ENCODE results near the gene BRWD1. TPM values are rescaled to one million over a fixed set of nuclear protein-coding genes. Genes with fewer than 3 reads are reported as not detected.
A peak's percentile ranks its signal among the peaks of the same experiment; 100 is the strongest.

Gene BRWD1
- total and polyA plus RNA-seq, 9 donors, result 21.9 to 49.0 (median 29.6) TPM

GRCh38 chr21:39188521-39189139, 124.8 kb downstream of the BRWD1 start:
- Histone ChIP-seq H3K27ac (ENCODE audit: low read length) (no peak overlapping the region), H3K36me3 (ENCODE audit: control insufficient read depth, insufficient read depth, low read length) (no peaks in the 10 kb centered on the region), H3K4me1 (ENCODE audit: control insufficient read depth, insufficient read depth, low read length) (no peaks in the 10 kb centered on the region), H3K4me3 (ENCODE audit: low read length) (no peak overlapping the region), H3K9me3 (replicated peaks; ENCODE audit: control insufficient read depth, low read depth, low read length) (no peaks in the 10 kb centered on the region), H3K27me3 (ENCODE audit: control insufficient read depth, insufficient read depth, low read length) (no peaks in the 10 kb centered on the region)
- WGBS (ENCODE audit: insufficient coverage), result 80% methylated on average over 1 of the region's 2 CpGs
- no peak for DNase-seq

DNA sequence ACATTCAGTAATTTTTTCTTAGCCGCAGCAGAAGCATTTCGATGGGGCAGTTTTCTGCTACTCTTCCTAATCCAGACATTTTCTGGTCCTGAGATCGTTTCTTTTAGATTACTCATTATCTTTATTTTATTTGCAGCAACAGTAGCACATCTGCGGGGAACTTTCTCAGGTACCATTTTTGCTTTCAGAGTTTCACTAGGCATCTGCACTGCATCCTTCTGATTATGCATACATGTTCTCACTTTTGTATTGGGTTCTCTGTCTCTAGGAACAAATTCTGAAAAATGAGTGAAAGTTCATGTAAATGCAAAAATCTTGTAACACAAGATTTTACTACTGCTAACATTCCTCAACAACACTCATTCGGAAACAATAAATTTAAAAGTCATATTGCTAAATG, 126.3 kb downstream of the BRWD1 start:
- 80% methylated on average over 3 of the region's 5 CpGs for WGBS (ENCODE audit: insufficient coverage)
- Histone ChIP-seq H3K36me3 (ENCODE audit: control insufficient read depth, insufficient read depth, low read length) (no peaks in the 10 kb centered on the region), H3K4me3 (ENCODE audit: low read length) (no peak overlapping the region), H3K27me3 (ENCODE audit: control insufficient read depth, insufficient read depth, low read length) (no peaks in the 10 kb centered on the region), H3K27ac (ENCODE audit: low read length) (no peak overlapping the region), H3K4me1 (ENCODE audit: control insufficient read depth, insufficient read depth, low read length) (peaks cover 3% of the 10 kb centered on the region), H3K9me3 (replicated peaks; ENCODE audit: control insufficient read depth, low read depth, low read length) (no peaks in the 10 kb centered on the region)
- DNase-seq, result no peak

DNA sequence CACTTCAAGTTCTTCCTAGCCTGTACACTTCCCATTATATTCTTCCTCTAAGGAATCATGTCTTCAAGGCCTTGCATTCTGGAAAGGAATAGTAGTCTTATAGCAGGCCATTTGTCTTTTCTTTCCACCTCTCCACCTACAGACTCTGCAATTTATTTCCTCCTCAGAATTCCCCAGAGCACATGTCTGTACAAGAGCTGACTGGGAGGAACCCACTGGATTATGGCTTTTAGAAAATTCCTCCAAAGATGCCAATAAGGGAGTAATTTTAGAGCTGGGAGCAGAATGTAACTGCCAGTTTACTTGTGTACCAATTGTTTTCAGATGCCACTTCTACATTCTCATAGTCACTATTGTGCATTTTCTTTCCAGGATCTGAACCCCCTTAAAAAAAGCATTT, 126.8 kb downstream of the BRWD1 start:
- no peaks in the 10 kb centered on the region for H3K27me3 ChIP-seq (ENCODE audit: control insufficient read depth, insufficient read depth, low read length)
- peaks cover 5% of the 10 kb centered on the region for H3K4me1 ChIP-seq (ENCODE audit: control insufficient read depth, insufficient read depth, low read length)
- no peak overlapping the region for H3K4me3 ChIP-seq (ENCODE audit: low read length)
- H3K27ac ChIP-seq (ENCODE audit: low read length), result no peak overlapping the region
- H3K36me3 ChIP-seq (ENCODE audit: control insufficient read depth, insufficient read depth, low read length), result no peaks in the 10 kb centered on the region
- H3K9me3 ChIP-seq (replicated peaks; ENCODE audit: control insufficient read depth, low read depth, low read length), result no peaks in the 10 kb centered on the region
- DNase-seq, result no peak

- H3K27ac ChIP-seq (ENCODE audit: low read length), result no peak overlapping the region
- H3K4me3 ChIP-seq (ENCODE audit: low read length), result no peak overlapping the region
- H3K27me3 ChIP-seq (ENCODE audit: control insufficient read depth, insufficient read depth, low read length), result no peaks in the 10 kb centered on the region
- no peak for DNase-seq
- peaks cover 5% of the 10 kb centered on the region for H3K4me1 ChIP-seq (ENCODE audit: control insufficient read depth, insufficient read depth, low read length)
- no peaks in the 10 kb centered on the region for H3K9me3 ChIP-seq (replicated peaks; ENCODE audit: control insufficient read depth, low read depth, low read length)
- peaks cover 2% of the 10 kb centered on the region for H3K36me3 ChIP-seq (ENCODE audit: control insufficient read depth, insufficient read depth, low read length)
- WGBS (ENCODE audit: insufficient coverage), result no CpG with 5 or more reads among the region's 2 CpGs
These were observed 128.3 kb downstream of the BRWD1 start for GRCh38 chr21:39185157-39185556.

- H3K4me3 ChIP-seq (ENCODE audit: low read length), result peak overlapping the region; percentile 94
- peak overlapping the region; percentile 98 for H3K27ac ChIP-seq (ENCODE audit: low read length)
- DNase-seq, result peak; percentile 21
- H3K36me3 ChIP-seq (ENCODE audit: control insufficient read depth, insufficient read depth, low read length), result peaks cover 2% of the 10 kb centered on the region
- no peaks in the 10 kb centered on the region for H3K9me3 ChIP-seq (replicated peaks; ENCODE audit: control insufficient read depth, low read depth, low read length)
- peaks cover 5% of the 10 kb centered on the region for H3K4me1 ChIP-seq (ENCODE audit: control insufficient read depth, insufficient read depth, low read length)
- 1% methylated on average over 17 of the region's 22 CpGs for WGBS (ENCODE audit: insufficient coverage)
- H3K27me3 ChIP-seq (ENCODE audit: control insufficient read depth, insufficient read depth, low read length), result no peaks in the 10 kb centered on the region
These were observed 129.1 kb downstream of the BRWD1 start for GRCh38 chr21:39184050-39184980.

DNA sequence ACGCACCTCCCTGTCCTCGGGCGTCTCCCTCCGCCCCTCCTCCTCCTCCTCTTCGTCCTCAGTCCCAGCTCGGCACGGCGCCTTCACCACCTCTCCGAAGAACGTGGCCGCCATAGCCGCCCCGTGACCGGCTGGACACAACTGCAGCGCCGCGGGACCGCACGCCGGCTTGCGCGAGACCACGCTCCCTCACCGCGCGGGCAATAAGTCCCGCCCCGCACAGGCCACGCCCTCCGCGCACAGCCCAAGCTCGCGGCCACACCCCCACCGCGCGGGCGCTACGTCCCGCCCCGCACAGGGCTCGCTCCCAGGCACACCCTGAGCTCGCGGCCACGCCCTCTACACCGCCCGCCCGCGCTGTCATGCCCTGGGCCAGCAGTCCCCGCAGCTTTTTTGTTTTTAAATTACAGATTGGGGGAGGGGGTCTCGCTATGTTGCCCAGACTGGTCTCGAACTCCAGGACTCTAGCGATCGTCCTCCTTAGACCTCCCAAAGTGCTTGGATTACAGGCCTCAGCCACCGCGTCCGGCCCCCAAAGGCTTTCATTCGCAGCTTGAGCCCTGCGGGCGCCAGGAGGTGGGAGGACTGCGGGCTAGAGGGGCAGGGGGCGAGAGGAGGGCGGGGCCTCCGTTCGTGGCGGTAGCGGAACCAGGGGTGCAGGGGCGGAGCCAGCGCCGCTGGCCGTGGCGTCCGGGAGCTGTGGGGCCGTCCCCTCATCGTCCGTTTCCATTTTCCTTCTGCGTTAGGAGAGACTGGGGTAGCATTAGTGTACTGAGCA, 130.0 kb downstream of the BRWD1 start, which contains the start of gene PSMG1:
TSS of gene PSMG1 (minus strand) at position 180 of the 778 bp plus-strand sequence. CDS start at position 114, 66 bp downstream.
- peaks cover 6% of the 10 kb centered on the region for H3K36me3 ChIP-seq (ENCODE audit: control insufficient read depth, insufficient read depth, low read length)
- peak within 1 kb of the TSS; percentile 94 for H3K4me3 ChIP-seq (ENCODE audit: low read length)
- WGBS (ENCODE audit: insufficient coverage), result under 1% methylated on average over 68 of the region's 76 CpGs
- H3K27me3 ChIP-seq (ENCODE audit: control insufficient read depth, insufficient read depth, low read length), result no peaks in the 10 kb centered on the region
- no peaks in the 10 kb centered on the region for H3K9me3 ChIP-seq (replicated peaks; ENCODE audit: control insufficient read depth, low read depth, low read length)
- peak; percentile 97 for DNase-seq
- peaks cover 5% of the 10 kb centered on the region for H3K4me1 ChIP-seq (ENCODE audit: control insufficient read depth, insufficient read depth, low read length)
- peak within 1 kb of the TSS; percentile 98 for H3K27ac ChIP-seq (ENCODE audit: low read length)

DNA sequence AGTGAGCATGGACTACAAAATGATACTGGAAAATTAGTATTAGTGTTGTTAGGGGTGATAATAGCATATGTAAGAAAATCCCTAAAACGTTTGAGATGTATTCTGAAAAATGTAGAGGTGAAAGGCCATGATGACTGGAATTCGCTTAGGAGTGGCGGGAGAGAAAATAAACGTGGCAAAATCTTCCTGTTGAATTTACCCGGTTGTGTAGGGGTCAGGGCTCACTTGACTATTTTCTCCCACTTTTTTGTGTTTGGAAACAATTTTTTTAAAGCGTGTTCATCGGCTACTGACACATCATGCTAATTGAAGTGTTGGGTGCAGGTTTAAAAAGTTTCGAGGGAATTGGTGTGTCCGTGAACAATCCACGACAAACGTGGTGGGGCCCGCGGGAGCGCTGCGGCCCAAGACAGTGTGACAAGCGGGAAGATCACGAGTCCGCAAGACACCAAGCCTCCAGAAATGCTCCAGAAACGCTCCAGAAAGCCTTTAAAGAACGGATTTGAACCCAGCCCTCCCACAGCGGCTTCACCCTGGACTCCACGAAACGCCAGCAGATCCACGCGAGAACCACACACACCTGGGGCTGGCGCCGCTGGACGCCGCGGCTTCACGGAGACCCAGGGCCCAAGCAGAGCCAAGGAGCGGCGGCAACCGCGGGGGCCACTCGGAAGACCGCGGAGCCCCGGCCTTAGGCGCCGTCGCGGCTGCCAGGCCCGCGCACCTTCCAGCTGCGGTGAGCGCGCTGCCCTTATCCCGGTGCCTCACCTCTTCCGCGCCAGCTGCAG, 130.8 kb downstream of the BRWD1 start:
- H3K27ac ChIP-seq (ENCODE audit: low read length), result peak overlapping the region; percentile 84
- H3K9me3 ChIP-seq (replicated peaks; ENCODE audit: control insufficient read depth, low read depth, low read length), result no peaks in the 10 kb centered on the region
- H3K4me1 ChIP-seq (ENCODE audit: control insufficient read depth, insufficient read depth, low read length), result peaks cover 5% of the 10 kb centered on the region
- peak; percentile 68 for DNase-seq
- peaks cover 6% of the 10 kb centered on the region for H3K36me3 ChIP-seq (ENCODE audit: control insufficient read depth, insufficient read depth, low read length)
- H3K4me3 ChIP-seq (ENCODE audit: low read length), result peak overlapping the region; percentile 94
- H3K27me3 ChIP-seq (ENCODE audit: control insufficient read depth, insufficient read depth, low read length), result no peaks in the 10 kb centered on the region
- WGBS (ENCODE audit: insufficient coverage), result under 1% methylated on average over 46 of the region's 51 CpGs

DNA sequence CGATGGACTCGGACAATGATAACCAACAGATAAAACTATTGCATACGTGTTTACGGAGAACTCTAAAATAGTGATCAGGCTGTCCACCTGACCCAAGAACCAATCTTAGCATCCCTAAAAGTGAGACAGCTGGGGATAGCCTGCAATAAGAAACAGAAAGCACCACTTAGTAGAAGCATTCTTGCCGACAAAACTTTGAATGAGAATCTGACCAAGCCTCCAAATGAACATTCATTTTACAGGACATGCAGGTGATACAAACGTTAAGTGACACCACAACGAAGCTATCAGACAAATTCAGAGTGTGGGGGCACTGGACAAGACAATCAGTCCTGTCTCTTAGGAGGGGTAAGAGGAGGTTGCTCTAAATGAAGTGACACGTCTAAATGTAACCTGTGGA, 131.4 kb downstream of the BRWD1 start:
- no peak overlapping the region for H3K27ac ChIP-seq (ENCODE audit: low read length)
- 67% methylated on average over 8 of the region's 8 CpGs for WGBS (ENCODE audit: insufficient coverage)
- no peaks in the 10 kb centered on the region for H3K27me3 ChIP-seq (ENCODE audit: control insufficient read depth, insufficient read depth, low read length)
- H3K4me1 ChIP-seq (ENCODE audit: control insufficient read depth, insufficient read depth, low read length), result peaks cover 5% of the 10 kb centered on the region
- peaks cover 6% of the 10 kb centered on the region for H3K36me3 ChIP-seq (ENCODE audit: control insufficient read depth, insufficient read depth, low read length)
- no peaks in the 10 kb centered on the region for H3K9me3 ChIP-seq (replicated peaks; ENCODE audit: control insufficient read depth, low read depth, low read length)
- no peak for DNase-seq
- H3K4me3 ChIP-seq (ENCODE audit: low read length), result peak overlapping the region; percentile 94

DNA sequence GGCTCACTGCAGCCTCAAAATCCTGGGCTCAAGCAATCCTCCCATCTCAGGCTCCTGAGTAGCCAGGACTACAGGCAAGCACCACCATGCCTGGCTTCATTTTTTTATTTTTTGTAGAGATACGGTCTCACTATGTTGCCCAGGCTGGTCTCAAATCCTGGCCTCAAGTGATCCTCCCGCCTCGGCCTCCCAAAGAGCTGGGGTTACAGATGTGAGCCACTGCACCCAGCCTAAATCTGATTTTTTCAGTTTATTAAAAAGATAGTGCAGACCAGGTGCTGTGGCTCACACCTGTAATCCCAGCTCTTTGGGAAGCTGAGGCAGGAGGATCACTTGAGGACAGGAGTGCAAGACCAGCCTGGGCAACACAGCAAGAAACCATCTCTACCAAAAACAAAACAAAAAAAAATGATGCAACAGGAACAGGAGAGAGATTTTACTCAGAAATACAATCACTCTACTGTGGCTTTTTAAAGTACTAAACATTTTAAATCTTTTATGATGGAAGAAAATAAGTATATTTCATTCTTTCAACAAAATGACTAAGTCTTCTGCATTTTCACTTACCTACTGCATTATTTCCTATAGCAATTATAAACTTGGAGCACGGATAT, 132.1 kb downstream of the BRWD1 start:
- H3K27ac ChIP-seq (ENCODE audit: low read length), result no peak overlapping the region
- peaks cover 6% of the 10 kb centered on the region for H3K36me3 ChIP-seq (ENCODE audit: control insufficient read depth, insufficient read depth, low read length)
- no peak for DNase-seq
- peaks cover 5% of the 10 kb centered on the region for H3K4me1 ChIP-seq (ENCODE audit: control insufficient read depth, insufficient read depth, low read length)
- 68% methylated on average over 3 of the region's 4 CpGs for WGBS (ENCODE audit: insufficient coverage)
- no peak overlapping the region for H3K4me3 ChIP-seq (ENCODE audit: low read length)
- no peaks in the 10 kb centered on the region for H3K27me3 ChIP-seq (ENCODE audit: control insufficient read depth, insufficient read depth, low read length)
- no peaks in the 10 kb centered on the region for H3K9me3 ChIP-seq (replicated peaks; ENCODE audit: control insufficient read depth, low read depth, low read length)

Data from muscle of leg (tissue), 11 donors.